A549 (cell line): ENCODE measurements around the gene PLTP.

ENCODE experiments used
- EP300 ChIP-seq, 2 experiments: fragments of >200 bp; sonication (Bioruptor Twin); formaldehyde crosslinking; IDR thresholded peaks; 2 replicates in 1 of 2; 3 replicates in 1 of 2; pipeline ENCODE4 v1.6.1; 2016 to 2017
- JUN ChIP-seq, 2 experiments: fragments of >200 bp; sonication (Bioruptor Twin); formaldehyde crosslinking; IDR thresholded peaks; 2 replicates in 1 of 2; 3 replicates in 1 of 2; pipeline ENCODE4 v1.6.1; 2016 to 2017
- TF ChIP-seq, protein P1 (sequence below): fragments of >200 bp; sonication (Bioruptor Twin); formaldehyde crosslinking; IDR thresholded peaks from 3 replicates; pipeline ENCODE4 v1.5.1; 2016

DNA sequence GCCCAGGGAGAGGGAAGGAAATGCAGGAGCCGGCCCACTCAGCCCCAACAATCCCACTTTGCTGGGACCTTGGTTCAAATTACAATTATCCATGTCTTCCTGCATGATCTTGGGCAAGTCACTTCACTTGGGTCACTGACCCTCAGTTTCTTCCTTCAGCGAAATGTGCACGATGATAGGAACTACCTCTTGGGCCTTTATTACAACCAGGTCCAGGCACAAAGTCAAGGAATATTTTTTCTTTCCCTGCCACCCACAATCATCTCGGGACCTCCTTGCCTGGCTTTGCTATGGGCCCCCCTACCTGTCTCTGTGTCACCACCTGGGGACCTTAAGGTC is 358 bp upstream of the PLTP start:
- TF ChIP-seq EP300 (IDR thresholded peaks at IDR 0.05): no peak
- TF ChIP-seq, protein P1, sequence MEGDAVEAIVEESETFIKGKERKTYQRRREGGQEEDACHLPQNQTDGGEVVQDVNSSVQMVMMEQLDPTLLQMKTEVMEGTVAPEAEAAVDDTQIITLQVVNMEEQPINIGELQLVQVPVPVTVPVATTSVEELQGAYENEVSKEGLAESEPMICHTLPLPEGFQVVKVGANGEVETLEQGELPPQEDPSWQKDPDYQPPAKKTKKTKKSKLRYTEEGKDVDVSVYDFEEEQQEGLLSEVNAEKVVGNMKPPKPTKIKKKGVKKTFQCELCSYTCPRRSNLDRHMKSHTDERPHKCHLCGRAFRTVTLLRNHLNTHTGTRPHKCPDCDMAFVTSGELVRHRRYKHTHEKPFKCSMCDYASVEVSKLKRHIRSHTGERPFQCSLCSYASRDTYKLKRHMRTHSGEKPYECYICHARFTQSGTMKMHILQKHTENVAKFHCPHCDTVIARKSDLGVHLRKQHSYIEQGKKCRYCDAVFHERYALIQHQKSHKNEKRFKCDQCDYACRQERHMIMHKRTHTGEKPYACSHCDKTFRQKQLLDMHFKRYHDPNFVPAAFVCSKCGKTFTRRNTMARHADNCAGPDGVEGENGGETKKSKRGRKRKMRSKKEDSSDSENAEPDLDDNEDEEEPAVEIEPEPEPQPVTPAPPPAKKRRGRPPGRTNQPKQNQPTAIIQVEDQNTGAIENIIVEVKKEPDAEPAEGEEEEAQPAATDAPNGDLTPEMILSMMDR: no peak
- TF ChIP-seq JUN (IDR thresholded peaks at IDR 0.05): no peak
